Fibroblast of lung (primary cell): Measurements from ENCODE around the gene DIP2C.

ENCODE experiments used
- EZH2 ChIP-seq: IDR thresholded peaks from 2 replicates; pipeline ENCODE4 v1.5.1; 2012; ENCODE audit warnings: low read length, control low read depth, mild to moderate bottlenecking; ENCODE audit errors: missing control alignments
- TF ChIP-seq, protein P1 (sequence below), 2 donors: IDR thresholded peaks in 1 of 2; conservative IDR thresholded peaks in 1 of 2; 1 replicate in 1 of 2; 2 replicates in 1 of 2; pipeline ENCODE4 v1.5.1; 2011 to 2012; ENCODE audit warnings: low read length in 2 of 2, control low read depth in 1 of 2, inconsistent platforms in 1 of 2, low read depth in 1 of 2, mild to moderate bottlenecking in 1 of 2

DNA sequence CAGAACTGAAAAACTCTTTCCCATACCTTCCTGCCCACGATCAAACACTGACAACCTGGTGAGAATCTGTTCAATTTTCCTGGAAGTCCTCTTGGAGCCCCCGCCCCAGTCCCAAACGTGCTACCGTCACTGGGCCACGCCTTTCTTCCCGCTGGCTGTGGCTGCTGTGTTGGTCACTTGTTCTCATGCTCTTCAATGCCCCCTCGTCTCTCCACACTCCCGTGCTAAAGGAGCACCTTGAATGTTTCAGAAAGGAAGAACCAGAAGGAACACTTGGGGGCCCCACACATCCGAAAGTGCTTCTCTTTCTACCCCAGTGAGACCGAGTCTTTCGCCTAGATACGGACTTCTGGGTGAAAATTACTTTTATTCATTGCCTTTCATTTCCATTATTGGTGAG is 215.1 kb downstream of the DIP2C start:
- TF ChIP-seq, protein P1, sequence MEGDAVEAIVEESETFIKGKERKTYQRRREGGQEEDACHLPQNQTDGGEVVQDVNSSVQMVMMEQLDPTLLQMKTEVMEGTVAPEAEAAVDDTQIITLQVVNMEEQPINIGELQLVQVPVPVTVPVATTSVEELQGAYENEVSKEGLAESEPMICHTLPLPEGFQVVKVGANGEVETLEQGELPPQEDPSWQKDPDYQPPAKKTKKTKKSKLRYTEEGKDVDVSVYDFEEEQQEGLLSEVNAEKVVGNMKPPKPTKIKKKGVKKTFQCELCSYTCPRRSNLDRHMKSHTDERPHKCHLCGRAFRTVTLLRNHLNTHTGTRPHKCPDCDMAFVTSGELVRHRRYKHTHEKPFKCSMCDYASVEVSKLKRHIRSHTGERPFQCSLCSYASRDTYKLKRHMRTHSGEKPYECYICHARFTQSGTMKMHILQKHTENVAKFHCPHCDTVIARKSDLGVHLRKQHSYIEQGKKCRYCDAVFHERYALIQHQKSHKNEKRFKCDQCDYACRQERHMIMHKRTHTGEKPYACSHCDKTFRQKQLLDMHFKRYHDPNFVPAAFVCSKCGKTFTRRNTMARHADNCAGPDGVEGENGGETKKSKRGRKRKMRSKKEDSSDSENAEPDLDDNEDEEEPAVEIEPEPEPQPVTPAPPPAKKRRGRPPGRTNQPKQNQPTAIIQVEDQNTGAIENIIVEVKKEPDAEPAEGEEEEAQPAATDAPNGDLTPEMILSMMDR (conservative IDR thresholded peaks at IDR 0.05 in 1 of 2, IDR thresholded peaks at IDR 0.05 in 1 of 2; ENCODE audit: low read depth in 1 of 2, low read length in 2 of 2), result no peak
- no peak for TF ChIP-seq EZH2
